Thyroid gland (tissue), 4 donors: Measurements from ENCODE around the gene SPACDR.

Source experiments
- POLR2A ChIP-seq, 2 donors: fragments of 450-650 bp; IDR thresholded peaks; one replicate each; pipeline ENCODE4 v1.6.1; 2017; ENCODE audit warnings: antibody characterized with exemption in 2 of 2, mild to moderate bottlenecking in 2 of 2, moderate library complexity in 1 of 2
- TF ChIP-seq, protein P1 (sequence below), 6 experiments: fragments of 200-600 bp in 3 of 6; fragments of 450-650 bp in 3 of 6; sonication (generic) in 3 of 6; IDR thresholded peaks; one replicate each; pipeline ENCODE4 v1.5.1; 2016 to 2019; ENCODE audit warnings: antibody characterized with exemption in 6 of 6, mild to moderate bottlenecking in 2 of 6, inconsistent platforms in 1 of 6, moderate library complexity in 1 of 6

DNA sequence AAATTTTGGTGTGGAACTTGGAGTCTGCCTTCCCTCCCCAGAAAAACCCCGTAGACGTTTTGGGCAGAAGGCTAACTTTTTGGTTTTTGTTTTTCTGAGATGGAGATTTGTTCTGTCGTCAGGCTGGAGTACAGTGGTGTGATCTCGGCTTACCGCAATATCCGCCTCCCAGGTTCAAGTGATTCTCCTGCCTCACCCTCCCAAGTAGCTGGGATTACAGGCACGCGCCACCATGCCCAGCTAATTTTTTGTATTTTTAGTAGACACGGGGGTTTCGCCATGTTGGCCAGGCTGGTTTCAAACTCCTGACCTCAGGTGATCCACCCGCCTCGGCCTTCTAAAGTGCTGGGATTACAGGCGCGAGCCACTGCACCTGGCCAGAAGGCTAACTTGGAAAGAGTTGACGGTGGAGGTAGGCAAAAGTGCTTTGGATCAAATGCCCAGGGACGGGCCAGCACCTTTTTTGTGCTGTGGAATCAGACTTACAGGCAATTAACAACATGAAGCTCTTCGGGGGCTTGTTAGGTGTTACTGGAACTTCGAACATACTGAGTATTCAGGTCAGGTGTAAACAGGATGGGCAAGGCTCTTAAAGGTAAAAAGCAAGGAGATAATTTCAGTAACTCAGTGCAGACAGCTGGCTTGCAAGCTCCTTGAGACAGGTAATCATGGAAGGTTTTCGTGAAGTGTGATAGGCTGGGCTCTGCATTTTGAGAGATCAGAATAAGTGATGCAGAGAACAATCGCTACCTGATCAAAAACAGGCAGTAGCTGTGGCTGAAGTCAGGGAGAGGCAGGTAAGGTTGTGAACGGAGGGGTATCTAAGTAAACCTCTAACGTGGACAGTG lies 29.5 kb downstream of the SPACDR start:
- TF ChIP-seq POLR2A (IDR thresholded peaks at IDR 0.05): no peak
- TF ChIP-seq, protein P1, sequence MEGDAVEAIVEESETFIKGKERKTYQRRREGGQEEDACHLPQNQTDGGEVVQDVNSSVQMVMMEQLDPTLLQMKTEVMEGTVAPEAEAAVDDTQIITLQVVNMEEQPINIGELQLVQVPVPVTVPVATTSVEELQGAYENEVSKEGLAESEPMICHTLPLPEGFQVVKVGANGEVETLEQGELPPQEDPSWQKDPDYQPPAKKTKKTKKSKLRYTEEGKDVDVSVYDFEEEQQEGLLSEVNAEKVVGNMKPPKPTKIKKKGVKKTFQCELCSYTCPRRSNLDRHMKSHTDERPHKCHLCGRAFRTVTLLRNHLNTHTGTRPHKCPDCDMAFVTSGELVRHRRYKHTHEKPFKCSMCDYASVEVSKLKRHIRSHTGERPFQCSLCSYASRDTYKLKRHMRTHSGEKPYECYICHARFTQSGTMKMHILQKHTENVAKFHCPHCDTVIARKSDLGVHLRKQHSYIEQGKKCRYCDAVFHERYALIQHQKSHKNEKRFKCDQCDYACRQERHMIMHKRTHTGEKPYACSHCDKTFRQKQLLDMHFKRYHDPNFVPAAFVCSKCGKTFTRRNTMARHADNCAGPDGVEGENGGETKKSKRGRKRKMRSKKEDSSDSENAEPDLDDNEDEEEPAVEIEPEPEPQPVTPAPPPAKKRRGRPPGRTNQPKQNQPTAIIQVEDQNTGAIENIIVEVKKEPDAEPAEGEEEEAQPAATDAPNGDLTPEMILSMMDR (IDR thresholded peaks at IDR 0.05): no peak
